ENCODE measurements around the gene HELZ. TPM values are rescaled to one million over a fixed set of nuclear protein-coding genes. Genes with fewer than 3 reads are reported as not detected.

The HELZ gene
- total and polyA plus RNA-seq, 2 donors from 2014 or later: 2.8 to 58.8 TPM

GRCh38 chr17:67157732-67158639, 87.0 kb downstream of the HELZ start:
- Histone ChIP-seq H3K4me3 (ENCODE audit: low read length in 3 of 3) (no peak overlapping the region), H3K36me3 (ENCODE audit: control insufficient read depth in 2 of 3, insufficient read depth in 3 of 3, low read length in 3 of 3) (peaks cover 0 to 5% (median 3%) of the 10 kb centered on the region in 3 donors), H3K4me1 (ENCODE audit: control insufficient read depth in 2 of 3, insufficient read depth in 2 of 3, low read depth in 1 of 3, low read length in 3 of 3) (no peaks in the 10 kb centered on the region), H3K27ac (ENCODE audit: low read depth in 2 of 2, low read length in 2 of 2) (no peak overlapping the region), H3K27me3 (ENCODE audit: control insufficient read depth, insufficient read depth, low read length) (no peaks in the 10 kb centered on the region), H3K9me3 (ENCODE audit: control insufficient read depth in 2 of 3, insufficient read depth in 1 of 3, low read length in 3 of 3) (no peaks in the 10 kb centered on the region), H3K9ac (ENCODE audit: low read length in 3 of 3) (no peak overlapping the region)
- TF ChIP-seq, protein P1, sequence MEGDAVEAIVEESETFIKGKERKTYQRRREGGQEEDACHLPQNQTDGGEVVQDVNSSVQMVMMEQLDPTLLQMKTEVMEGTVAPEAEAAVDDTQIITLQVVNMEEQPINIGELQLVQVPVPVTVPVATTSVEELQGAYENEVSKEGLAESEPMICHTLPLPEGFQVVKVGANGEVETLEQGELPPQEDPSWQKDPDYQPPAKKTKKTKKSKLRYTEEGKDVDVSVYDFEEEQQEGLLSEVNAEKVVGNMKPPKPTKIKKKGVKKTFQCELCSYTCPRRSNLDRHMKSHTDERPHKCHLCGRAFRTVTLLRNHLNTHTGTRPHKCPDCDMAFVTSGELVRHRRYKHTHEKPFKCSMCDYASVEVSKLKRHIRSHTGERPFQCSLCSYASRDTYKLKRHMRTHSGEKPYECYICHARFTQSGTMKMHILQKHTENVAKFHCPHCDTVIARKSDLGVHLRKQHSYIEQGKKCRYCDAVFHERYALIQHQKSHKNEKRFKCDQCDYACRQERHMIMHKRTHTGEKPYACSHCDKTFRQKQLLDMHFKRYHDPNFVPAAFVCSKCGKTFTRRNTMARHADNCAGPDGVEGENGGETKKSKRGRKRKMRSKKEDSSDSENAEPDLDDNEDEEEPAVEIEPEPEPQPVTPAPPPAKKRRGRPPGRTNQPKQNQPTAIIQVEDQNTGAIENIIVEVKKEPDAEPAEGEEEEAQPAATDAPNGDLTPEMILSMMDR (IDR thresholded peaks at IDR 0.05; ENCODE audit: borderline replicate concordance, extremely low read depth, insufficient read depth): peak; percentile 11
- DNase-seq: peak in 2 of 5 donors; percentile 5 to 22
- intact Hi-C loops (cut with DNase I): no loop called here
- FAIRE-seq: no peak

DNA sequence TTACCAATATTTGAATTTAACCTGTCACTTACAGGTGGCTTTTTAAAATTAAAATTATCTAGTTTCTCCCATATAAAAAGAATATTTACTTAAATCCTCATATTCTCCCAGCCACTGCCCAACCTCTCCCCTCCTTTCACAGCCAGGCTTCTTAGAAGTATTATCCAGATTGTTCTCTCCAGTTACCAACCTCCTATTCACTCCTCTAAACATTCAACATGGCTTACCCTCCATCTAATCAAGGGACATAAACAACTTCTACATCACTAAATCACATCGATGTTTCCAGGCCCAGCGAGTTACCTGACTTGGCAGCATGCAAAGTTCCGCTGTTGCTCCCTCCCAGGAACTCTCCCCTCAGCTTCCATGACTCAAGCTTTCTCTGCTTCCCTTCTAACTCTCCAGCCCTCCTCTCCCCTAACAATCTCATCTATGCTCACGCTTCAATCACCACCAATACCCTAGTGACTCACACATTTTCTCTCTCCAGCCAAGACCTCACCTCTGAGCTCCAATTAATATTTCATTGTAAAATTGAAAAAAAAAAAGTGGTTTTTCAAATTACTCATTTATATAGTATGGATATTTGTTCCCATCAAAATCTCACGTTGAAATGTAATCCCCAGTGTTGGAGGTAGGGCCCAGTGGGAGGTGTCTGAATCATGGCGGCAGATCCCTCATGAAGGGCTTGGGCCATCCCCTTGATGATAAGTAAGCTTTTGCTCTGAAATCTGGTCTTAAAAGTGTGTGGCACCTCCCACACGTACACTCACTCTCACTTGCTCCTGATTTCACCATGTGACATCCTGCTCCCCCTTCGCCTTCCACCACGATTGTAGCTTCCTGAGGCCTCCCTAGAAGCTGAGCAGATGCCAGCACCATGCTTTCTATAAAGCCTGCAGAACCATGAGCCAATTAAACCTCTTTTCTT, 88.5 kb downstream of the HELZ start:
- peaks cover 0 to 5% (median 5%) of the 10 kb centered on the region in 3 donors for H3K36me3 ChIP-seq (ENCODE audit: control insufficient read depth in 2 of 3, insufficient read depth in 3 of 3, low read length in 3 of 3)
- intact Hi-C loops (cut with DNase I): no loop called here
- H3K27me3 ChIP-seq (ENCODE audit: control insufficient read depth, insufficient read depth, low read length): no peaks in the 10 kb centered on the region

DNA sequence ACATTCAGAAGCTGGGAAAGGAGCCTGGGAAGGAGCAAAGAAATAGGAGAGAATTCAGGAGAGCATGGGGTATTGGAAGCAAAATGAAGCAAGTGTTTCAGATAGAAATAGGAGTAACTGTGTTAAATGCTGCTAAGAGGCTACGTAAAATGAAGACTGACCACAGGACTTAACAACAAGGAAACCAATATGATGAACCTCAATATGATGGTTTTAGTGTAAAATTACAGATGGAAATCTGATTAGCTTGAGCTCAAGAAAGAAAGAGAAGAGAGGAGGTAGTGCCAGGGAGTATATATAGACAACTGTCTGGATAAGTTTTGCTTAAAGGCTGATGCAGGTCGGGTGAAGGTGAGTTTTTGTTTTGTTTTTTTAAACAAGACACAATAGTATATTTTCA, 92.2 kb downstream of the HELZ start:
- FAIRE-seq (no peak), DNase-seq (no peak)
- Histone ChIP-seq H3K27me3 (ENCODE audit: control insufficient read depth, insufficient read depth, low read length) (no peaks in the 10 kb centered on the region), H3K4me3 (ENCODE audit: low read length in 3 of 3) (no peak overlapping the region), H3K9ac (ENCODE audit: low read length in 3 of 3) (no peak overlapping the region), H3K9me3 (ENCODE audit: control insufficient read depth in 2 of 3, insufficient read depth in 1 of 3, low read length in 3 of 3) (no peaks in the 10 kb centered on the region), H3K27ac (ENCODE audit: low read depth in 2 of 2, low read length in 2 of 2) (no peak overlapping the region), H3K36me3 (ENCODE audit: control insufficient read depth in 2 of 3, insufficient read depth in 3 of 3, low read length in 3 of 3) (peaks cover 0 to 12% (median 10%) of the 10 kb centered on the region in 3 donors), H3K4me1 (ENCODE audit: control insufficient read depth in 2 of 3, insufficient read depth in 2 of 3, low read depth in 1 of 3, low read length in 3 of 3) (no peaks in the 10 kb centered on the region)
- intact Hi-C loops (cut with DNase I): no loop called here
- TF ChIP-seq, protein P1 (IDR thresholded peaks at IDR 0.05; ENCODE audit: borderline replicate concordance, extremely low read depth, insufficient read depth): no peak

More for the DNA sequence above, 88.5 kb downstream of the HELZ start:
- FAIRE-seq (no peak), DNase-seq (no peak)
- Histone ChIP-seq H3K4me1 (ENCODE audit: control insufficient read depth in 2 of 3, insufficient read depth in 2 of 3, low read depth in 1 of 3, low read length in 3 of 3) (no peaks in the 10 kb centered on the region), H3K9me3 (ENCODE audit: control insufficient read depth in 2 of 3, insufficient read depth in 1 of 3, low read length in 3 of 3) (no peaks in the 10 kb centered on the region), H3K9ac (ENCODE audit: low read length in 3 of 3) (no peak overlapping the region), H3K4me3 (ENCODE audit: low read length in 3 of 3) (no peak overlapping the region), H3K27ac (ENCODE audit: low read depth in 2 of 2, low read length in 2 of 2) (no peak overlapping the region)
- TF ChIP-seq, protein P1 (IDR thresholded peaks at IDR 0.05; ENCODE audit: borderline replicate concordance, extremely low read depth, insufficient read depth): no peak

All from kidney (tissue), 14 donors.